Hypothalamus (tissue), 51 donors: ENCODE data around the gene FLT4.

Experiments used
- DNase-seq, 51 donors: peaks; one replicate each; lab custom pipeline; 2025; lab: John Stamatoyannopoulos, UW

FLT4 gene

DNA sequence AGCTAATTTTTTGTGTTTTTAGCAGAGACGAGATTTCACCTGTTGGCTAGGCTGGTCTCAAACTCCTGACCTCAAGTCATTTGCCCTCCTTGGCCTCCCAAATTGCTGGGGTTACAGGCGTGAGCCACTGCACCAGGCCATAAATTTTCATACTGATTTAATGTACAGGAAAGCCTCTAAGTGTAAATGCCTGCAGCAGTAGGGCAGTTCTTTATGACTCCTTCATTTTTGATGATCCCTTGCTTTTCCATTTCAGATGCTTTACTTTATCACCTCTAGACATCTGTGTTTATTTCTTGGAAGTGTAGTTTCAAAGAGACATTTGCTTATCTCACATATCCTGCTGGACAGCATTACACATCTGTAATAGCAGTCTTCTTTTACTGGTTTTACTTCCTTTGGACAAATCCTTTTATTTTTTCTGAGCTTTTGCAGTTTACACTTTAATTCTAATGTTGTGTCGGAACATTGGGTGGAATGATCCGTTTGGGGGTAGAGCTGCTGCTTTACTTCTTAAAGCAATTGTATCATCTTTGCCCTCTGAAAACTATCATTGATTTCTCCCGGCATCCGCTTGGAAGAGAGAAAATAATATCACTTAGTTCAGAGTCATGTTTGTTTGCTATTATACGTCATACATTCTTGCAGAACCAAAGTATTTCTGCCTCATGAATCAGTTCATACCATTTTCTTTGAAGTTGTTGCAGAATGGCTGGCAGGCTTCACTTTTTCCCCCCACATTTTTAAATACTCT lies 94.1 kb downstream of the FLT4 start:
- no peak for DNase-seq

DNA sequence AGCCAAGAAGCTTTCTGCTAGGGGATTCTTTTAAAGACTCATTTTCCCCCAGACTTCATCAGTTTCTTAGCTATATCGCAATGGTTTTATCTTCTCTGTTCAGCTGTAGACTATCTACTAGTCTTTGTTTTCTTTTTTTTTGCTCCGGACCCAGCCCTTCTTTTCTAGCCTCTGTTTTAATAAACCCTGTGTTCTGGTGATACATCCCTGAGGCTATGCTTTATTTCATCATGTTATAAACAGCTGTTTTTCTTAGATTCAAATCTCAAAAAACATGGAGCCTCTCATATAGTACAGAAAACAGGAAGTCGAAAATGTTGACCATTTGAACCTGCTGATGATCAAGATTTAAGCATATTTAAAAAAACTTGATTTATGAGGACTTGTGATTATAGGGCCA lies 95.9 kb downstream of the FLT4 start:
- no peak for DNase-seq
